GM19395 (cell line): Measurements from ENCODE around the gene PYY.
"Not testable (repeated sequence)": the region's sequence is repeated elsewhere in the genome, so short reads cannot be mapped to it uniquely, and the experiment has no call there.

Experiments used
- ATAC-seq: cut with Tn5 transposase; IDR thresholded peaks from one replicate; pipeline ENCODE4 v1.9.1; 2021; ENCODE audit warnings: mild to moderate bottlenecking, moderate library complexity; ENCODE audit not compliant: unreplicated experiment

The PYY gene

GRCh38 chr17:43953746-43954145, at the start of gene PYY:
PYY (minus strand) TSS chr17:43953940; CDS start chr17:43953483, 457 bp downstream.
- no peak for ATAC-seq

- ATAC-seq, result no peak
These were observed 48.6 kb upstream of the PYY start for GRCh38 chr17:44002141-44002848.

GRCh38 chr17:44001461-44001920, 47.8 kb upstream of the PYY start:
- ATAC-seq, result no peak

GRCh38 chr17:44000871-44001460, 47.2 kb upstream of the PYY start:
- ATAC-seq, result no peak

GRCh38 chr17:44000141-44000860, 46.6 kb upstream of the PYY start:
- ATAC-seq, result no peak

- ATAC-seq, result no peak
These were observed 45.3 kb upstream of the PYY start for GRCh38 chr17:43999024-43999423.

- ATAC-seq, result no peak
These were observed 44.8 kb upstream of the PYY start for GRCh38 chr17:43998552-43998951.

GRCh38 chr17:43997180-43997579, 43.4 kb upstream of the PYY start:
- not testable (repeated sequence) for ATAC-seq

GRCh38 chr17:43995150-43995471, 41.4 kb upstream of the PYY start:
- no peak for ATAC-seq

GRCh38 chr17:43994272-43995149, 40.8 kb upstream of the PYY start:
- no peak for ATAC-seq

- ATAC-seq, result no peak
These were observed 38.9 kb upstream of the PYY start for GRCh38 chr17:43992641-43993040.

GRCh38 chr17:43988301-43988700, 34.6 kb upstream of the PYY start:
- no peak for ATAC-seq

GRCh38 chr17:43987131-43988021, 33.6 kb upstream of the PYY start:
- ATAC-seq, result no peak

- no peak for ATAC-seq
These were observed 32.7 kb upstream of the PYY start for GRCh38 chr17:43986225-43986981.

- no peak for ATAC-seq
These were observed 30.8 kb upstream of the PYY start for GRCh38 chr17:43984521-43984920.

GRCh38 chr17:43983515-43984411, 30.0 kb upstream of the PYY start:
- no peak for ATAC-seq

GRCh38 chr17:43983196-43983514, 29.4 kb upstream of the PYY start:
- ATAC-seq, result no peak

GRCh38 chr17:43982171-43982570, 28.4 kb upstream of the PYY start:
- ATAC-seq, result no peak

- ATAC-seq, result no peak
These were observed 25.9 kb upstream of the PYY start for GRCh38 chr17:43979671-43980070.
